ENCODE data around the gene SCRN2.

The SCRN2 gene

DNA sequence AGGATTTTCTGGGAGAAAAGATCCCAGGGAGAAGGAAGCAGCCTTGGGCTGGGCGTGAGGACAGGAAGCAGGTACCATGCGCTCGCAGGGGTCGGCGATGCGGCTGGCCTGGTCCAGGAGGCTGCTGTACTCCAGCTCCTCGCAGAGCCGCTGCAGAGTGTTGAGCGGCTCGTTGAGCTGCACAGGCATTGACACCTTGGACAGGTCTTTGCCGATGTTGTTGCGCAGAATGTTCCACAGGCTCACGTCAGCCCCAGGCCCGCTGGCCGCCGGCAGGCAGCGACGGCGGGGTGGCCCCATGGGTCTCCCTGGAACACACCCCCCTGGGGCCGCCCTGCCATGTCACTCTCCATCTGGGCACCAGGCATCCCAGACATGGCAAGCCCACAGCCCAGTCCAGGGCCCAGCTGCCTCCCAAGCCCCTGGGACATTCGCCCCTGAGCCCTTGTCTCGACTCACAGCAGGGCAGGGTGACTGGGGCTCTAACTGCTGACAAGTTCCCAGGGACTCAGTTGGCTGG lies 27.5 kb downstream of the SCRN2 start:
- no peak overlapping the region for H2BK5ac ChIP-seq (ENCODE audit: low read length)
- no peak overlapping the region for H3K23ac ChIP-seq (ENCODE audit: low read length)
- WGBS (ENCODE audit: extremely low coverage, insufficient coverage, low lambda C conversion rate) = no CpG with 5 or more reads among the region's 22 CpGs
- H3K4me3 ChIP-seq (ENCODE audit: low read length) = no peak overlapping the region
- no peak overlapping the region for H2AK5ac ChIP-seq (ENCODE audit: low read length)
- H2BK15ac ChIP-seq (replicated peaks; ENCODE audit: low read depth) = no peak overlapping the region
- H4K8ac ChIP-seq (ENCODE audit: low read depth, low read length) = no peak overlapping the region
- H3K27ac ChIP-seq (ENCODE audit: low read depth, low read length) = no peak overlapping the region
- no peak overlapping the region for H3K18ac ChIP-seq (ENCODE audit: low read length)
- no peaks in the 10 kb centered on the region for H3K27me3 ChIP-seq (ENCODE audit: insufficient read depth, low read length, poor library complexity)
- H3K56ac ChIP-seq (ENCODE audit: low read length) = no peak overlapping the region
- H3K4ac ChIP-seq (ENCODE audit: low read depth, low read length) = no peak overlapping the region
- no peaks in the 10 kb centered on the region for H3K79me1 ChIP-seq (ENCODE audit: low read length)
- H3K36me3 ChIP-seq (ENCODE audit: control insufficient read depth, insufficient read depth, low read length) = no peaks in the 10 kb centered on the region
- no peak overlapping the region for H2BK120ac ChIP-seq (ENCODE audit: low read depth, low read length)
- H3K79me2 ChIP-seq (ENCODE audit: control insufficient read depth, insufficient read depth, low read length) = no peaks in the 10 kb centered on the region
- no peak overlapping the region for H3K9ac ChIP-seq (ENCODE audit: low read length)
- H4K5ac ChIP-seq (ENCODE audit: low read length) = no peak overlapping the region
- H3K4me1 ChIP-seq (ENCODE audit: control insufficient read depth, low read depth, low read length) = no peaks in the 10 kb centered on the region
- no peak for DNase-seq
- no peak overlapping the region for H3K4me2 ChIP-seq (ENCODE audit: low read length)

DNA sequence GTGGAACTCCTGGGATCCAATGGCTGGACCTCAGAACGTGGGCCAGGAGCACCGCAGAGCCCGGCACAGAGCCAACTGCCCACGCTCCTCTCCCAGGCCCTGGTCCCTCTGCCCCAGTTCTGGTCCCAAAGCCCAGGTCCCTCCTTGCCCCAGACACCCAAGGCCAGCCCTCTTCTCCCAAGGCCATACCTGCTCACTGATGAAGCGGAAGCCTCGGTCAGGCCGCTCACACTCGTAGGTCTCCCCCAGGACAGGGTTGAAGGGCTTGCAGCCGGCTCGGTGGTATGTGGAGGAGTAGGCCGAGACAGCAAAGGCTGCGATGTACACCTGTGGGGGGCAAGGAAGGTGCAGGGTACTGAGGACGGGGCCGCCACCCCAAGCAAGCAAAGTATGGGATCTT lies 28.0 kb downstream of the SCRN2 start:
- H3K18ac ChIP-seq (ENCODE audit: low read length) = no peak overlapping the region
- WGBS (ENCODE audit: extremely low coverage, insufficient coverage, low lambda C conversion rate) = no CpG with 5 or more reads among the region's 14 CpGs
- H4K5ac ChIP-seq (ENCODE audit: low read length) = no peak overlapping the region
- H3K4ac ChIP-seq (ENCODE audit: low read depth, low read length) = no peak overlapping the region
- H4K8ac ChIP-seq (ENCODE audit: low read depth, low read length) = no peak overlapping the region
- H2BK5ac ChIP-seq (ENCODE audit: low read length) = no peak overlapping the region
- no peak for DNase-seq
- no peak overlapping the region for H2BK15ac ChIP-seq (replicated peaks; ENCODE audit: low read depth)
- no peak overlapping the region for H3K23ac ChIP-seq (ENCODE audit: low read length)
- no peak overlapping the region for H3K4me3 ChIP-seq (ENCODE audit: low read length)
- H3K36me3 ChIP-seq (ENCODE audit: control insufficient read depth, insufficient read depth, low read length) = no peaks in the 10 kb centered on the region
- no peak overlapping the region for H3K4me2 ChIP-seq (ENCODE audit: low read length)
- no peak overlapping the region for H2BK120ac ChIP-seq (ENCODE audit: low read depth, low read length)
- H3K79me2 ChIP-seq (ENCODE audit: control insufficient read depth, insufficient read depth, low read length) = no peaks in the 10 kb centered on the region
- H2AK5ac ChIP-seq (ENCODE audit: low read length) = no peak overlapping the region
- no peak overlapping the region for H3K27ac ChIP-seq (ENCODE audit: low read depth, low read length)
- H3K9ac ChIP-seq (ENCODE audit: low read length) = no peak overlapping the region
- H3K4me1 ChIP-seq (ENCODE audit: control insufficient read depth, low read depth, low read length) = no peaks in the 10 kb centered on the region
- no peaks in the 10 kb centered on the region for H3K79me1 ChIP-seq (ENCODE audit: low read length)
- no peak overlapping the region for H3K56ac ChIP-seq (ENCODE audit: low read length)
- no peaks in the 10 kb centered on the region for H3K27me3 ChIP-seq (ENCODE audit: insufficient read depth, low read length, poor library complexity)

DNA sequence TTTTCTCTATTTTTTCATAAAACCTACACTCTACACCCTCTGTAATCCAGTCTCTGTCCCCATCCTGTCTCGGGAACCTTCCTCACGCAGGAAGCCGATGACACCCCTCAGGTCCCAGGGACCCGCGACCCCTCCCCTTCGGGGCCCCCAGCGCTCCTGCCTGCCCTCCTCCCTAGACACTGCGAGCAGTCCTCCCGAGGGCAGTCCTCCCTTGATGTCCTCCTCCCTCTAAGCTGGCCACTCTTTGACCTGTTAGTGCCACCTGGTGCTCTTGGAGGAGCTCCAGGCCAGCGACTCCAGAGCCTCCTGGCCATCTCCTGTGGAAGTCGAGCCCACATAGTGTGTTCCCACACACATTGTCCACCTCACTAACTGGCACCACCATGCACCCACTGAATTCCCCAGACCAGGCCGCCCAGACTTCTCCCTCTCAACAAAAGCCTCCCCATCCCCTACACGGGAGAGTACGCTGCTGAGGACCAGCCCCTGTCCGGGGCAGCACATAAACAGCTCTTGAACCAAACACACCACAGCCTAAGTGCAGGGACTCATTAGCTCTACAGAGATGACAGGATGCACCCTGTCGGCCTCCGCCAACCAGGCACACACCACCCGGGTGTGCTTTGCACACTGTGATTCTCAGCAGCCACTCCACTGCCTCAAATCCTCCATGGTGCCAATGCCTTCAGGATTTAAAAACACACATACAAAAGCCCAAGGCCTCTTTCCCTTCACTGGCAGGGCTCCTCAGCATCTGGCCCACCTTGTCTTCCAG lies 28.7 kb downstream of the SCRN2 start:
- H3K4ac ChIP-seq (ENCODE audit: low read depth, low read length) = no peak overlapping the region
- no peak overlapping the region for H3K4me3 ChIP-seq (ENCODE audit: low read length)
- no peak overlapping the region for H3K18ac ChIP-seq (ENCODE audit: low read length)
- no peak overlapping the region for H2BK5ac ChIP-seq (ENCODE audit: low read length)
- H2AK5ac ChIP-seq (ENCODE audit: low read length) = no peak overlapping the region
- no peaks in the 10 kb centered on the region for H3K79me1 ChIP-seq (ENCODE audit: low read length)
- H4K8ac ChIP-seq (ENCODE audit: low read depth, low read length) = no peak overlapping the region
- no peak overlapping the region for H3K27ac ChIP-seq (ENCODE audit: low read depth, low read length)
- no peak overlapping the region for H2BK15ac ChIP-seq (replicated peaks; ENCODE audit: low read depth)
- DNase-seq = no peak
- H3K4me2 ChIP-seq (ENCODE audit: low read length) = no peak overlapping the region
- H3K4me1 ChIP-seq (ENCODE audit: control insufficient read depth, low read depth, low read length) = no peaks in the 10 kb centered on the region
- H4K5ac ChIP-seq (ENCODE audit: low read length) = no peak overlapping the region
- no peak overlapping the region for H3K56ac ChIP-seq (ENCODE audit: low read length)
- H3K79me2 ChIP-seq (ENCODE audit: control insufficient read depth, insufficient read depth, low read length) = no peaks in the 10 kb centered on the region
- no peaks in the 10 kb centered on the region for H3K27me3 ChIP-seq (ENCODE audit: insufficient read depth, low read length, poor library complexity)
- no peak overlapping the region for H3K23ac ChIP-seq (ENCODE audit: low read length)
- no CpG with 5 or more reads among the region's 18 CpGs for WGBS (ENCODE audit: extremely low coverage, insufficient coverage, low lambda C conversion rate)
- no peak overlapping the region for H2BK120ac ChIP-seq (ENCODE audit: low read depth, low read length)
- H3K36me3 ChIP-seq (ENCODE audit: control insufficient read depth, insufficient read depth, low read length) = no peaks in the 10 kb centered on the region
- no peak overlapping the region for H3K9ac ChIP-seq (ENCODE audit: low read length)

DNA sequence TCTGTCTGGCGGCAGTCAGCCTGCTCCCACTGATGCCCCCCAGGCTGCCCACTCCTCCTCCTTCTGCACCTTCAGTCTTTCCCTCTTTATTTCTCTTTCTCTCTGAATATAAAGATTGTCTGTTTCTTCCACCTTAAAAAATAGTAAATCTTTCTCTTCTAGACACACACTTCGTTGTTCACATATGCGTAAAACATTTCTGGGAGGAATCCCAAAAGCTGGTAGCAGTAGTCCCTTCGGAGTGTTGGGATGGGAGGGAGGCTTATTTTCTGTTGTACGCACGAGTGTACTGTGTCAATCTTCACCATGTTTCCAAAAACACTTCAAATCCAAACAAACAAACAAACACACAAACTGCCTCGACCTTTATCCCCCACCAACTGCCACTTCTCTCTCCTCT lies 29.4 kb downstream of the SCRN2 start:
- no peaks in the 10 kb centered on the region for H3K4me1 ChIP-seq (ENCODE audit: control insufficient read depth, low read depth, low read length)
- no peak overlapping the region for H2AK5ac ChIP-seq (ENCODE audit: low read length)
- no peak overlapping the region for H3K9ac ChIP-seq (ENCODE audit: low read length)
- no peak overlapping the region for H3K4me2 ChIP-seq (ENCODE audit: low read length)
- no peak overlapping the region for H3K23ac ChIP-seq (ENCODE audit: low read length)
- no peak overlapping the region for H3K56ac ChIP-seq (ENCODE audit: low read length)
- H3K79me1 ChIP-seq (ENCODE audit: low read length) = no peaks in the 10 kb centered on the region
- H3K79me2 ChIP-seq (ENCODE audit: control insufficient read depth, insufficient read depth, low read length) = no peaks in the 10 kb centered on the region
- 100% methylated on average over 1 of the region's 7 CpGs for WGBS (ENCODE audit: extremely low coverage, insufficient coverage, low lambda C conversion rate)
- no peak for DNase-seq
- H2BK15ac ChIP-seq (replicated peaks; ENCODE audit: low read depth) = no peak overlapping the region
- H3K18ac ChIP-seq (ENCODE audit: low read length) = no peak overlapping the region
- no peak overlapping the region for H3K4me3 ChIP-seq (ENCODE audit: low read length)
- no peaks in the 10 kb centered on the region for H3K27me3 ChIP-seq (ENCODE audit: insufficient read depth, low read length, poor library complexity)
- no peak overlapping the region for H2BK120ac ChIP-seq (ENCODE audit: low read depth, low read length)
- H3K27ac ChIP-seq (ENCODE audit: low read depth, low read length) = no peak overlapping the region
- no peak overlapping the region for H4K5ac ChIP-seq (ENCODE audit: low read length)
- H3K36me3 ChIP-seq (ENCODE audit: control insufficient read depth, insufficient read depth, low read length) = no peaks in the 10 kb centered on the region
- no peak overlapping the region for H4K8ac ChIP-seq (ENCODE audit: low read depth, low read length)
- no peak overlapping the region for H2BK5ac ChIP-seq (ENCODE audit: low read length)
- no peak overlapping the region for H3K4ac ChIP-seq (ENCODE audit: low read depth, low read length)

DNA sequence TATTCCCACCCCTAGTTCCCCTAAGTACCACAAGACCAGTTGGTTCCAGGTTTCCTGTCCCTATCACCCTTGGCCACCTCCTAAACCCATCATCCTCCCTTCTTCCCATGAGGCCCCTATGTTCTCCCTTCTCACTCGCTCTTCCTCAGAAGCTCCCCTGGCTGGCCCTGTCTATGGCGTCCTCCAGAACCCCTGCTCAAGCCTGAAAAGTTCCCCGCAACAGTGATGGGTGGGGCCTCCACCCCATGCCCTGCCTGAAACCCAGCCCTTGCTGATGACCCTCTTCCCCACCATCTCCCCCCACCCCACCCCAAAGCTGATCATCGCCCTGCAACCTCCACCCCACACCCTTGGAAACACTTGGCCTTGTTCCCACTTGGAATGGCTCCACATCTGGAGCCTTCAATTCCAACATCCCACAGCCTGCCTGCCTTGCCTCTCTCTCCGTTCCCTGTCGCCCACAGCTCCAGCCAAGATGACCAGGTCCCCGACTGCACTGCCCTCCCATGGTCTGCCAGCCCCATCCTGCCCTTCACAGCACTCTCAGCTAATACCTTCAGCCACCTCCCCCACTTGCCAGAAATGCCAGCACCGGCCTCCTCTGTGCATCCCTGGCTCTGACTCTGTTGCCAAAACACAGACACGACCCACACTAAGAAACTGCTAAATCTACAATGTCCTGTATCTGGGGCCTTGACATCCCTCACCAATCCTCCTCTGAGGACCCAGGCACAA lies 30.0 kb downstream of the SCRN2 start:
- Histone ChIP-seq H4K5ac (ENCODE audit: low read length) (no peak overlapping the region), H2BK5ac (ENCODE audit: low read length) (no peak overlapping the region), H3K79me2 (ENCODE audit: control insufficient read depth, insufficient read depth, low read length) (no peaks in the 10 kb centered on the region), H3K9ac (ENCODE audit: low read length) (no peak overlapping the region), H3K4me2 (ENCODE audit: low read length) (no peak overlapping the region), H3K23ac (ENCODE audit: low read length) (no peak overlapping the region), H3K79me1 (ENCODE audit: low read length) (no peaks in the 10 kb centered on the region), H3K4ac (ENCODE audit: low read depth, low read length) (no peak overlapping the region), H3K18ac (ENCODE audit: low read length) (no peak overlapping the region), H3K27ac (ENCODE audit: low read depth, low read length) (no peak overlapping the region), H4K8ac (ENCODE audit: low read depth, low read length) (no peak overlapping the region), H3K4me3 (ENCODE audit: low read length) (no peak overlapping the region), H3K27me3 (ENCODE audit: insufficient read depth, low read length, poor library complexity) (no peaks in the 10 kb centered on the region), H3K4me1 (ENCODE audit: control insufficient read depth, low read depth, low read length) (no peaks in the 10 kb centered on the region), H3K56ac (ENCODE audit: low read length) (no peak overlapping the region), H2AK5ac (ENCODE audit: low read length) (no peak overlapping the region), H3K36me3 (ENCODE audit: control insufficient read depth, insufficient read depth, low read length) (no peaks in the 10 kb centered on the region), H2BK120ac (ENCODE audit: low read depth, low read length) (no peak overlapping the region), H2BK15ac (replicated peaks; ENCODE audit: low read depth) (no peak overlapping the region)
- no CpG with 5 or more reads among the region's 9 CpGs for WGBS (ENCODE audit: extremely low coverage, insufficient coverage, low lambda C conversion rate)
- no peak for DNase-seq
